Measurements from ENCODE around the gene BRSK2. TPM values are rescaled to one million over a fixed set of nuclear protein-coding genes. Genes with fewer than 3 reads are reported as not detected.

The BRSK2 gene
- total RNA-seq, 2 experiments from 2014 or later = 0.22 to 0.55 TPM

DNA sequence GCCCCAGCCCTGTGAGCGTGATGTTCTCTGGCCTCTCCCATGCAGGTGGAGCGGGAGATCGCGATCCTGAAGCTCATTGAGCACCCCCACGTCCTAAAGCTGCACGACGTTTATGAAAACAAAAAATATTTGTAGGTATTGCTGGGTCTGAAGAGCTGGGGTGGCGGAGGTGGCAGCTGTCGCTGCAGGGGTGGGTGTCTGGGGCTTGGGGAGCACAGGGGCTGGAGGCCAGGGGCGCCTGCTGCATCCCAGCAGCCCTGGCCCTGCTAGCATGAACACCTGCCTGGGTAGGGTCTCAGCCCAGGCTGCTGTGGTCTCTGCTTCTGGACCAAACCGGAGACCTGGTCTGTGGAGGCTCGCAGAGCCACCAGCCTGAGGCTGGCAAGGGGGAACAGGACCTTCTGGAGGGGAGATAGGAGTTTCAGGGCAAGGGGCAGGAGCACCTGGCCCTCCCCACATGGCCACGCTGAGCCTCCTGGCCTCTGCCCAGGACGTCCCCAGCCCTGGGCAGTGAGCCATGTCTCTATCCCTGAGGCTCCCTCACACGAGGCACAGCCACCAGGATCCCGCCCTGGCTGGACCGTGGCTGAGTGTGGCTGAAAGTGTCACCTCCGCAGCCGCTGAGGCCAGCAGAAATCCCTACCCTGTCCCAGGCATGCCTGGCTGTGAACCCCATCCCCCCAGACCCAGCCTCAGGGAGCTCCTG, 48.7 kb downstream of the BRSK2 start:
- Histone ChIP-seq H3K27ac (ENCODE audit: low read depth in 1 of 2, low read length in 2 of 2) (no peak overlapping the region), H3K27me3 (ENCODE audit: control insufficient read depth in 1 of 2, insufficient read depth in 2 of 2, low read length in 2 of 2) (peaks cover 0 to 2% of the 10 kb centered on the region in 2 experiments), H3K36me3 (ENCODE audit: insufficient read depth, low read length) (no peaks in the 10 kb centered on the region), H3K4me3 (ENCODE audit: low read length) (no peak overlapping the region), H3K4me1 (ENCODE audit: insufficient read depth, low read length) (peaks cover 9% of the 10 kb centered on the region), H3K9me3 (ENCODE audit: control insufficient read depth in 1 of 2, insufficient read depth in 1 of 2, low read length in 2 of 2) (peaks cover 0 to 8% of the 10 kb centered on the region in 2 experiments)
- DNase-seq = no peak
- no peaks in the 10 kb centered on the region for H3K9me3 Mint-ChIP-seq
- no peak for ATAC-seq (ENCODE audit: poor library complexity)
- no peaks in the 10 kb centered on the region for H3K4me1 Mint-ChIP-seq (ENCODE audit: low read depth)
- H3K27ac Mint-ChIP-seq = no peak overlapping the region
- H3K27me3 Mint-ChIP-seq = peaks cover 3% of the 10 kb centered on the region
- ChIA-PET POLR2A (no interaction called here), CTCF (no interaction called here)
- H3K4me3 Mint-ChIP-seq = no peak overlapping the region
- intact Hi-C loops (cut with DNase I, micrococcal nuclease) = no loop called here
- no peaks in the 10 kb centered on the region for H3K36me3 Mint-ChIP-seq (ENCODE audit: low read depth)
- no peak for TF ChIP-seq CTCF (IDR thresholded peaks at IDR 0.05)

DNA sequence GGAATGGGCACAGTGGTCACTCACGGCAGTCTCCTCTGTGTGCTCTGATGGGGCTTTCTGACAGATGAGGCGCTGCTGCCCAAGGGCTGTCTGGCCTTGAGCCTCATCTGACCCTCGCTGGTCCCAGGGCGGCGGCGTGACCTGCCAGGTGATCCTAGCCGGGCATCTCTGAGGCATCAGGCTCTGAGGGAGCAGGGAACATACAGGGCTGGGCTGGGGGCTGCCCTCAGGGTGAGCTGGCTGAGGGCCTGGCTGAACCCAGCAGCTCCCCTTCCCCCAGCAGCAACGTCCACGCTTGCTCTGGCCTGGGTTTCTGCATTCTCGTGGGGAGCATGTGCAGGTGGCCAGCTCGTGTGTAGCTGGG, 49.2 kb downstream of the BRSK2 start:
- peaks cover 3% of the 10 kb centered on the region for H3K27me3 Mint-ChIP-seq
- intact Hi-C loops (cut with DNase I, micrococcal nuclease) = no loop called here

GRCh38 chr11:1439341-1439740, 49.6 kb downstream of the BRSK2 start:
- H3K36me3 ChIP-seq (ENCODE audit: insufficient read depth, low read length) = no peaks in the 10 kb centered on the region
- peaks cover 0 to 12% of the 10 kb centered on the region in 2 experiments for H3K9me3 ChIP-seq (ENCODE audit: control insufficient read depth in 1 of 2, insufficient read depth in 1 of 2, low read length in 2 of 2)
- H3K27ac Mint-ChIP-seq = no peak overlapping the region
- peaks cover 9% of the 10 kb centered on the region for H3K4me1 ChIP-seq (ENCODE audit: insufficient read depth, low read length)
- ChIA-PET CTCF (no interaction called here), POLR2A (no interaction called here)
- no peak for TF ChIP-seq CTCF (IDR thresholded peaks at IDR 0.05)
- no peaks in the 10 kb centered on the region for H3K36me3 Mint-ChIP-seq (ENCODE audit: low read depth)
- no peak overlapping the region for H3K27ac ChIP-seq (ENCODE audit: low read depth in 1 of 2, low read length in 2 of 2)
- ATAC-seq (ENCODE audit: poor library complexity) = no peak
- H3K9me3 Mint-ChIP-seq = no peaks in the 10 kb centered on the region
- no peaks in the 10 kb centered on the region for H3K4me1 Mint-ChIP-seq (ENCODE audit: low read depth)
- DNase-seq = no peak
- H3K4me3 ChIP-seq (ENCODE audit: low read length) = no peak overlapping the region
- H3K27me3 Mint-ChIP-seq = peaks cover 3% of the 10 kb centered on the region
- peaks cover 0 to 2% of the 10 kb centered on the region in 2 experiments for H3K27me3 ChIP-seq (ENCODE audit: control insufficient read depth in 1 of 2, insufficient read depth in 2 of 2, low read length in 2 of 2)
- no peak overlapping the region for H3K4me3 Mint-ChIP-seq
- intact Hi-C loops (cut with DNase I, micrococcal nuclease) = no loop called here

More for the DNA sequence above, 49.2 kb downstream of the BRSK2 start:
- H3K4me1 Mint-ChIP-seq (ENCODE audit: low read depth) = no peaks in the 10 kb centered on the region
- ATAC-seq (ENCODE audit: poor library complexity) (no peak), DNase-seq (no peak)
- TF ChIP-seq CTCF (IDR thresholded peaks at IDR 0.05) = no peak
- no peaks in the 10 kb centered on the region for H3K36me3 Mint-ChIP-seq (ENCODE audit: low read depth)
- H3K27ac Mint-ChIP-seq = no peak overlapping the region
- no peaks in the 10 kb centered on the region for H3K9me3 Mint-ChIP-seq
- peaks cover 9% of the 10 kb centered on the region for H3K4me1 ChIP-seq (ENCODE audit: insufficient read depth, low read length)
- H3K4me3 ChIP-seq (ENCODE audit: low read length) = no peak overlapping the region
- ChIA-PET CTCF (no interaction called here), POLR2A (no interaction called here)
- no peaks in the 10 kb centered on the region for H3K36me3 ChIP-seq (ENCODE audit: insufficient read depth, low read length)
- peaks cover 0 to 2% of the 10 kb centered on the region in 2 experiments for H3K27me3 ChIP-seq (ENCODE audit: control insufficient read depth in 1 of 2, insufficient read depth in 2 of 2, low read length in 2 of 2)
- peaks cover 0 to 9% of the 10 kb centered on the region in 2 experiments for H3K9me3 ChIP-seq (ENCODE audit: control insufficient read depth in 1 of 2, insufficient read depth in 1 of 2, low read length in 2 of 2)
- no peak overlapping the region for H3K4me3 Mint-ChIP-seq
- H3K27ac ChIP-seq (ENCODE audit: low read depth in 1 of 2, low read length in 2 of 2) = no peak overlapping the region
